Osteocyte (in vitro differentiated cells): ENCODE measurements around the gene MRAS. TPM values are rescaled to one million over a fixed set of nuclear protein-coding genes. Genes with fewer than 3 reads are reported as not detected.
A peak's percentile ranks its signal among the peaks of the same experiment; 100 is the strongest.
"Not testable (repeated sequence)": the region's sequence is repeated elsewhere in the genome, so short reads cannot be mapped to it uniquely, and the experiment has no call there.

Source experiments
- DNase-seq: peaks from one replicate; pipeline ENCODE4 v3.0.0; 2021; ENCODE audit warnings: mixed read lengths; ENCODE audit not compliant: unreplicated experiment; ENCODE audit errors: extremely low spot score
- H3K27ac Mint-ChIP-seq: one replicate; pipeline ENCODE4 v1.8.0; 2021; ENCODE audit warnings: mild to moderate bottlenecking, mixed read lengths; ENCODE audit not compliant: unreplicated experiment
- H3K27me3 Mint-ChIP-seq: one replicate; pipeline ENCODE4 v1.8.0; 2021; ENCODE audit warnings: mixed read lengths; ENCODE audit not compliant: unreplicated experiment
- H3K36me3 Mint-ChIP-seq: one replicate; pipeline ENCODE4 v1.8.0; 2021; ENCODE audit warnings: mixed read lengths; ENCODE audit not compliant: unreplicated experiment
- H3K4me1 Mint-ChIP-seq: one replicate; pipeline ENCODE4 v1.8.0; 2021; ENCODE audit warnings: mixed read lengths; ENCODE audit not compliant: unreplicated experiment
- H3K4me3 Mint-ChIP-seq: one replicate; pipeline ENCODE4 v1.8.0; 2021; ENCODE audit warnings: mild to moderate bottlenecking, moderate library complexity, mixed read lengths; ENCODE audit not compliant: unreplicated experiment
- H3K9me3 Mint-ChIP-seq: one replicate; pipeline ENCODE4 v1.8.0; 2021; ENCODE audit warnings: mixed read lengths; ENCODE audit not compliant: unreplicated experiment
- CTCF ChIP-seq: fragments of 200-600 bp; sonication (generic); IDR thresholded peaks from 2 replicates; pipeline ENCODE4 v1.5.0; 2021; ENCODE audit warnings: antibody characterized with exemption, mild to moderate bottlenecking, moderate library complexity
- total RNA-seq: library from RNA; stranded (reverse); gene quantifications from 2 replicates; pipeline ENCODE4 v1.2.1, GENCODE V29; 2021

The MRAS gene
- total RNA-seq, 1 donor from 2014 or later: 25.5 TPM

GRCh38 chr3:138423316-138423715 is 74.9 kb downstream of the MRAS start:
- no peak overlapping the region for H3K27ac Mint-ChIP-seq
- no peak for TF ChIP-seq CTCF
- H3K9me3 Mint-ChIP-seq: no peaks in the 10 kb centered on the region
- H3K36me3 Mint-ChIP-seq: no peaks in the 10 kb centered on the region
- peaks cover 29% of the 10 kb centered on the region for H3K27me3 Mint-ChIP-seq
- H3K4me3 Mint-ChIP-seq: no peak overlapping the region
- no peak for DNase-seq
- H3K4me1 Mint-ChIP-seq: peaks cover 2% of the 10 kb centered on the region

GRCh38 chr3:138424323-138424722 is 75.9 kb downstream of the MRAS start:
- Mint-ChIP-seq H3K27me3 (peaks cover 37% of the 10 kb centered on the region), H3K4me1 (no peaks in the 10 kb centered on the region), H3K27ac (no peak overlapping the region), H3K9me3 (no peaks in the 10 kb centered on the region), H3K36me3 (no peaks in the 10 kb centered on the region), H3K4me3 (no peak overlapping the region)
- TF ChIP-seq CTCF: no peak
- DNase-seq: no peak

DNA sequence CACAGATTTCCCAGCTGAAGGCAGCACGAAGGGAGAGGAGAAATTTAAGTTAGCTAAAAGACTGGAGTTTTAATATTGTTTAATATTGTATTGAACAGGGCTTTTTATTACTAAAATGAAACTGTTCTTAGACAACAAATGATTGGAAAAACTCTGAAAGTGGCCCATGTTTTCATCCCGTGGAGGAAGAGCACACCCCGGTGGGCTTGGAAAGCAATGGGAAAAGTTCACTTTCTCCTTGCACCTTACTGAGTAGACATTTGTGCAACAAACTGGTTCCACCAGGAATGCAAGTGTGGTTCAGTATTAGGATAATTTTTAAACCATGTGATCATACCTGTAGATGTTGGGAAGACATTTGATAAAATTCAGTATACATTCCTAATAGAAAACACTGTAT is 77.8 kb downstream of the MRAS start:
- no peaks in the 10 kb centered on the region for H3K9me3 Mint-ChIP-seq
- DNase-seq: no peak
- H3K36me3 Mint-ChIP-seq: no peaks in the 10 kb centered on the region
- peak; percentile 68 for TF ChIP-seq CTCF
- no peaks in the 10 kb centered on the region for H3K4me1 Mint-ChIP-seq
- H3K4me3 Mint-ChIP-seq: no peak overlapping the region
- no peak overlapping the region for H3K27ac Mint-ChIP-seq
- H3K27me3 Mint-ChIP-seq: peaks cover 39% of the 10 kb centered on the region

DNA sequence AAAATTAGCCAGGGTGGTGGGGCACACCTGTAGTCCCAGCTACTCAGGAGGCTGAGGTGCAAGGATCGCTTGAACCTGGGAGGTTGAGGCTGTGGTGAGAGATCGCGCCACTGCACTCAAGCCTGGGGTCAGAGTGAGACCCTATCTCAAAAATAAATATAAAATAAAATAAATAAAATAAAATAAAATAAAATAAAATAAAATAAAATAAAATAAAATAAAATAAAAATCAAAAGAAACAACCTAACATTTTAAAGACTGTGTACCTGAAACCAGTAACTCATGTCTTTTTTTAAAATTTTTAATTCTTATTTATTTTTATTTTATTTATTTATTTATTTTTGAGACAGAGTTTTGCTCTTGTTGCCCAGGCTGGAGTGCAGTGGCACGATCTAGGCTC is 78.4 kb downstream of the MRAS start:
- not testable (repeated sequence) for H3K4me3 Mint-ChIP-seq, DNase-seq, H3K36me3 Mint-ChIP-seq, H3K27ac Mint-ChIP-seq, H3K9me3 Mint-ChIP-seq, H3K4me1 Mint-ChIP-seq
- H3K27me3 Mint-ChIP-seq: peaks cover 40% of the 10 kb centered on the region

DNA sequence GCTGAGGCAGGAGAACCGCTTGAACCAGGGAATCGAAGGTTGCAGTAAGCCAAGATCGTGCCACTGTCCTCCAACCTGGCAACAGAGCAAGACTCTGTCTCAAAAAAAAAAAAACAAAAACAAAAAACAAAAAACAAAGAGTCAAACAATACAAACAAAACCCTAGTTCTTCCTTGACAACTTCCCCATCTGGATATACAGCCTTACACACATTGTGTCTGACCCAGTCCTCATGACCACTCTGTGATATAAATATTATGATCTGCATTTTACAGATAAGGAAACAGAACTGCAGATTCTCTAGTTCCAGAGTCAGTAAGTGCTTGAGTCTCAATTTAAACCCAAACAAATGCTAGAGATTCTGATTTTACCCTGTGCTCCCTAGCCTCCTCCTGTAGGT is 81.3 kb downstream of the MRAS start:
- Mint-ChIP-seq H3K27me3 (peaks cover 56% of the 10 kb centered on the region), H3K9me3 (no peaks in the 10 kb centered on the region), H3K36me3 (no peaks in the 10 kb centered on the region), H3K4me1 (no peaks in the 10 kb centered on the region), H3K27ac (no peak overlapping the region), H3K4me3 (no peak overlapping the region)
- TF ChIP-seq CTCF: no peak
- DNase-seq: no peak

DNA sequence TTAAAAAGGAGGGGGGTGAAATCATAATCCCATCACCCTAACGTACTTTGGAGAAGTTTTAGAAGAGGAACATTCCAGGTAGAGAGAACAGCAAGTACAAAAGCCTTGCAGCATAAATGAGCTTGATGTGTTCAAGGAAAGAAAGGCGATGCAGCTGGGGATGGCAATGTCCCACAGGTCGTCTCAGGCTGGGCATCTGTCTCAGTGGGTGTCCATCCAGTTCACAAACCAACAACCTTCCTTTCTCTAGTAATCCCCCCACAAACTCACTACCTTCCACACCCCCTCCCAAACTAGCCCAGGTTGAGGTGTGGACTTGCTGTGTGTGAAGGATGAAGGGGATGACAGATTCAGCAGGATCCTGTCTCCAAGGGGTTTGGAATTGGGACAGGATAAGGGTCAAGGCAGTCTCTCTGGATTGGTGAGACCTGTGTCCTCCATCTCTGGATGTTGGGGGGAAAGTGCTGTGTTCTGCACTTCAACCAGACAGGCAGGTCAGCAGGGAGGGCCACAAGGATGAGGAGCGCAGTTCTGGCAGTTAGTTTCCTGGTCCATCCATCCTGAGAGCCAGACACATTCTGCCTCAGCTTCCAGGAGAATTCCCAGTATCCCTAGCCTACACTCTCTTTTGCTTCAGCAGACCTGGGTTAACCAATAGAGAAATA is 84.3 kb downstream of the MRAS start:
- DNase-seq: no peak
- H3K27ac Mint-ChIP-seq: no peak overlapping the region
- H3K27me3 Mint-ChIP-seq: peaks cover 71% of the 10 kb centered on the region

More for the DNA sequence above, 84.3 kb downstream of the MRAS start:
- no peak for TF ChIP-seq CTCF
- Mint-ChIP-seq H3K9me3 (no peaks in the 10 kb centered on the region), H3K36me3 (peaks cover 4% of the 10 kb centered on the region), H3K4me3 (no peak overlapping the region), H3K4me1 (peaks cover 3% of the 10 kb centered on the region)
